Neural cell (in vitro differentiated cells): Measurements from ENCODE around the gene MAML2. TPM values are rescaled to one million over a fixed set of nuclear protein-coding genes. Genes with fewer than 3 reads are reported as not detected.

ENCODE experiments used
- H2AFZ ChIP-seq: fragments of 200-600, 300-800 bp; sonication (generic), shearing (Covaris generic); 2 replicates; pipeline ENCODE4 v1.6.0; 2014; ENCODE audit warnings: low read depth, mild to moderate bottlenecking, antibody characterized with exemption, low read length, moderate library complexity
- H3F3A ChIP-seq: fragments of 200-600 bp; shearing (Covaris generic); 2 replicates; pipeline ENCODE4 v1.6.1; 2016; ENCODE audit warnings: mild to moderate bottlenecking, moderate library complexity, mixed read lengths, antibody characterized with exemption, low read length; ENCODE audit not compliant: insufficient read depth, poor library complexity, severe bottlenecking
- H3K27ac ChIP-seq: fragments of 200-600, 300-800 bp; sonication (generic), shearing (Covaris generic); 2 replicates; pipeline ENCODE4 v1.5.1; 2014; ENCODE audit warnings: mild to moderate bottlenecking, low read length, moderate library complexity
- H3K27me3 ChIP-seq: fragments of 300-800, 200-600 bp; sonication (generic), shearing (Covaris generic); 2 replicates; pipeline ENCODE4 v1.6.0; 2014; ENCODE audit warnings: mild to moderate bottlenecking, low read depth, low read length, moderate library complexity; ENCODE audit not compliant: insufficient read depth
- H3K36me3 ChIP-seq: fragments of 300-800, 200-600 bp; sonication (generic), shearing (Covaris generic); 2 replicates; pipeline ENCODE4 v1.5.1; 2014; ENCODE audit warnings: mild to moderate bottlenecking, antibody characterized with exemption, low read length, moderate library complexity; ENCODE audit not compliant: insufficient read depth
- H3K4me2 ChIP-seq: fragments of 300-800, 200-600 bp; sonication (generic), shearing (Covaris generic); 2 replicates; pipeline ENCODE4 v1.6.0; 2014; ENCODE audit warnings: mild to moderate bottlenecking, low read length
- H3K4me3 ChIP-seq: fragments of 300-800, 200-600 bp; sonication (generic), shearing (Covaris generic); 2 replicates; pipeline ENCODE4 v1.5.1; 2014; ENCODE audit warnings: mild to moderate bottlenecking, low read length, moderate library complexity
- H3K79me2 ChIP-seq: fragments of 200-600 bp; shearing (Covaris generic); replicated peaks from 2 replicates; pipeline ENCODE4 v1.6.0; 2014; ENCODE audit warnings: mild to moderate bottlenecking, low read length, moderate library complexity; ENCODE audit not compliant: insufficient read depth
- H3K9ac ChIP-seq: fragments of 300-800, 200-600 bp; sonication (generic), shearing (Covaris generic); 2 replicates; pipeline ENCODE4 v1.6.1; 2016; ENCODE audit warnings: mild to moderate bottlenecking, low read length, mixed read lengths
- H3K9me2 ChIP-seq: fragments of 200-600 bp; shearing (Covaris generic); 2 replicates; pipeline ENCODE4 v1.6.1; 2016; ENCODE audit warnings: mild to moderate bottlenecking, low read length, mixed read lengths; ENCODE audit not compliant: insufficient read depth
- H3K9me3 ChIP-seq: fragments of 200-600, 300-800 bp; sonication (generic), shearing (Covaris generic); 2 replicates; pipeline ENCODE4 v1.6.1; 2016; ENCODE audit warnings: mild to moderate bottlenecking, mixed run types, low read length, moderate library complexity, mixed read lengths
- H4K20me1 ChIP-seq: fragments of 200-600 bp; shearing (Covaris generic); 2 replicates; pipeline ENCODE4 v1.6.1; 2016; ENCODE audit warnings: mild to moderate bottlenecking, mixed run types; ENCODE audit not compliant: insufficient read depth
- CTCF ChIP-seq: fragments of 450-650 bp; IDR thresholded peaks from 2 replicates; pipeline ENCODE4 v1.5.1; 2014; ENCODE audit warnings: antibody characterized with exemption, mild to moderate bottlenecking, moderate library complexity; ENCODE audit not compliant: poor library complexity, severe bottlenecking
- EP300 ChIP-seq: fragments of 450-650 bp; conservative IDR thresholded peaks from 2 replicates; pipeline ENCODE4 v1.6.1; 2014; ENCODE audit warnings: antibody characterized with exemption, mild to moderate bottlenecking, moderate library complexity; ENCODE audit not compliant: poor library complexity, severe bottlenecking
- EZH2 ChIP-seq: fragments of 200-600, 300-800 bp; shearing (Covaris generic), sonication (generic); IDR thresholded peaks from 2 replicates; pipeline ENCODE4 v1.6.1; 2014; ENCODE audit warnings: antibody characterized with exemption, low read length, borderline replicate concordance, mild to moderate bottlenecking; ENCODE audit not compliant: insufficient read depth, poor library complexity, severe bottlenecking
- MXI1 ChIP-seq: fragments of 450-650 bp; conservative IDR thresholded peaks from 2 replicates; pipeline ENCODE4 v1.6.1; 2014; ENCODE audit warnings: antibody characterized with exemption, mild to moderate bottlenecking; ENCODE audit not compliant: poor library complexity, severe bottlenecking
- POLR2AphosphoS5 ChIP-seq: IDR thresholded peaks from 2 replicates; pipeline ENCODE4 v1.6.1; 2012
- RAD21 ChIP-seq: fragments of 450-650 bp; conservative IDR thresholded peaks from 2 replicates; pipeline ENCODE4 v1.6.1; 2014; ENCODE audit warnings: antibody characterized with exemption, mild to moderate bottlenecking, moderate library complexity
- SMC3 ChIP-seq: fragments of 450-650 bp; conservative IDR thresholded peaks from 2 replicates; pipeline ENCODE4 v1.6.1; 2014; ENCODE audit warnings: antibody characterized with exemption, mild to moderate bottlenecking, moderate library complexity; ENCODE audit not compliant: poor library complexity
- TAF1 ChIP-seq: IDR thresholded peaks from 2 replicates; pipeline ENCODE4 v1.6.1; 2012; ENCODE audit warnings: low read depth
- polyA plus RNA-seq: library from polyadenylated mRNA; depleted of rRNA; stranded (reverse); fragments of >200 nt; gene quantifications from 2 replicates; pipeline ENCODE4 v1.2.3, GENCODE V29; 2014
- TF ChIP-seq, protein P1 (sequence below): IDR thresholded peaks from 2 replicates; pipeline ENCODE4 v1.6.1; 2012; ENCODE audit warnings: borderline replicate concordance

MAML2 gene
- polyA plus RNA-seq, 1 donor from 2014 or later: 3.6 TPM

DNA sequence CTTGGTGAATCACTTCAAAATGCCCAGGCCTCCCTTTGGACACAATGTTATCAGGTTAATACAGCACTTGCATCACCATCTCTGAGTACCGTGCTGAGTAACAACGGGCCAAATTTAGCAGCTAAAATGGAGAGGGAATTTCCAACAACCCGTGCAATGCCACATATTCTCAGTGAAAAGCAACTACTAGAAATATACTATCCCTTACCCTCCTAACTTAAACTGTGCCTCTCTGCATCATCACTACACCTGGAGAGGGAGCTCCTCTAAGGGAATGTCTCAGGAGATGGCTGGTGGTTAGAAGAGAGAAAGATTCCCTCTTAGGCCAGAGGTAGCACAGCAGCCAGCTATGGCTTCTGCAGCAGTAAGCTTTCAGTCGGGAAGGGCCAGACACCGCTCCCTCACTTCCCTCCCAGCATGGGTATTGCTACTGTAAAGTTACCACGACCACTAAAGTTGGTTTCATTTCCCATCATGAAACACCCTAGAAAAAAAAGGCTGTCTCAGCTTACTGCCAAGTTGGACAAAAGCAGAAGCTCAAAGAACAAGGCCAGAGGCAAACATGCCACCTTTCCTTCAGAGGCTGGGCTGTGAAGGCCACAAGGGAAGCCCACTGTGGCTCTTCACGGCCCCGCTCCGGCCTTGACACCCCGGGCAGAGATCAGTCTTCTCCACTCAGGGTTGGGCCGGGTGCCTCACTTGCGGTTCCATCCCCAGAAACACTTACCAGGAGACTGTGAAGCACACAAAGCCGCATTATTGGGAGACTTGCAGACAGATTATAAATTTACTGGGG, 3.9 kb downstream of the MAML2 start:
- H3K4me2 ChIP-seq: peak overlapping the region; percentile 28
- no peaks in the 10 kb centered on the region for H3K27me3 ChIP-seq
- no peaks in the 10 kb centered on the region for H3K36me3 ChIP-seq
- no peaks in the 10 kb centered on the region for H4K20me1 ChIP-seq
- no peaks in the 10 kb centered on the region for H3F3A ChIP-seq
- H2AFZ ChIP-seq: no peak overlapping the region
- no peak overlapping the region for H3K27ac ChIP-seq
- H3K9ac ChIP-seq: no peak overlapping the region
- no peaks in the 10 kb centered on the region for H3K9me2 ChIP-seq
- peak overlapping the region; percentile 69 for H3K4me3 ChIP-seq
- H3K79me2 ChIP-seq: peaks cover 3% of the 10 kb centered on the region
- TF ChIP-seq TAF1: no peak
- TF ChIP-seq EZH2: no peak
- no peak for TF ChIP-seq RAD21
- no peak for TF ChIP-seq EP300
- TF ChIP-seq, protein P1, sequence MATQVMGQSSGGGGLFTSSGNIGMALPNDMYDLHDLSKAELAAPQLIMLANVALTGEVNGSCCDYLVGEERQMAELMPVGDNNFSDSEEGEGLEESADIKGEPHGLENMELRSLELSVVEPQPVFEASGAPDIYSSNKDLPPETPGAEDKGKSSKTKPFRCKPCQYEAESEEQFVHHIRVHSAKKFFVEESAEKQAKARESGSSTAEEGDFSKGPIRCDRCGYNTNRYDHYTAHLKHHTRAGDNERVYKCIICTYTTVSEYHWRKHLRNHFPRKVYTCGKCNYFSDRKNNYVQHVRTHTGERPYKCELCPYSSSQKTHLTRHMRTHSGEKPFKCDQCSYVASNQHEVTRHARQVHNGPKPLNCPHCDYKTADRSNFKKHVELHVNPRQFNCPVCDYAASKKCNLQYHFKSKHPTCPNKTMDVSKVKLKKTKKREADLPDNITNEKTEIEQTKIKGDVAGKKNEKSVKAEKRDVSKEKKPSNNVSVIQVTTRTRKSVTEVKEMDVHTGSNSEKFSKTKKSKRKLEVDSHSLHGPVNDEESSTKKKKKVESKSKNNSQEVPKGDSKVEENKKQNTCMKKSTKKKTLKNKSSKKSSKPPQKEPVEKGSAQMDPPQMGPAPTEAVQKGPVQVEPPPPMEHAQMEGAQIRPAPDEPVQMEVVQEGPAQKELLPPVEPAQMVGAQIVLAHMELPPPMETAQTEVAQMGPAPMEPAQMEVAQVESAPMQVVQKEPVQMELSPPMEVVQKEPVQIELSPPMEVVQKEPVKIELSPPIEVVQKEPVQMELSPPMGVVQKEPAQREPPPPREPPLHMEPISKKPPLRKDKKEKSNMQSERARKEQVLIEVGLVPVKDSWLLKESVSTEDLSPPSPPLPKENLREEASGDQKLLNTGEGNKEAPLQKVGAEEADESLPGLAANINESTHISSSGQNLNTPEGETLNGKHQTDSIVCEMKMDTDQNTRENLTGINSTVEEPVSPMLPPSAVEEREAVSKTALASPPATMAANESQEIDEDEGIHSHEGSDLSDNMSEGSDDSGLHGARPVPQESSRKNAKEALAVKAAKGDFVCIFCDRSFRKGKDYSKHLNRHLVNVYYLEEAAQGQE: no peak
- TF ChIP-seq MXI1: no peak
- TF ChIP-seq CTCF: no peak
- TF ChIP-seq POLR2AphosphoS5: no peak
- TF ChIP-seq SMC3: no peak
- no peaks in the 10 kb centered on the region for H3K9me3 ChIP-seq

DNA sequence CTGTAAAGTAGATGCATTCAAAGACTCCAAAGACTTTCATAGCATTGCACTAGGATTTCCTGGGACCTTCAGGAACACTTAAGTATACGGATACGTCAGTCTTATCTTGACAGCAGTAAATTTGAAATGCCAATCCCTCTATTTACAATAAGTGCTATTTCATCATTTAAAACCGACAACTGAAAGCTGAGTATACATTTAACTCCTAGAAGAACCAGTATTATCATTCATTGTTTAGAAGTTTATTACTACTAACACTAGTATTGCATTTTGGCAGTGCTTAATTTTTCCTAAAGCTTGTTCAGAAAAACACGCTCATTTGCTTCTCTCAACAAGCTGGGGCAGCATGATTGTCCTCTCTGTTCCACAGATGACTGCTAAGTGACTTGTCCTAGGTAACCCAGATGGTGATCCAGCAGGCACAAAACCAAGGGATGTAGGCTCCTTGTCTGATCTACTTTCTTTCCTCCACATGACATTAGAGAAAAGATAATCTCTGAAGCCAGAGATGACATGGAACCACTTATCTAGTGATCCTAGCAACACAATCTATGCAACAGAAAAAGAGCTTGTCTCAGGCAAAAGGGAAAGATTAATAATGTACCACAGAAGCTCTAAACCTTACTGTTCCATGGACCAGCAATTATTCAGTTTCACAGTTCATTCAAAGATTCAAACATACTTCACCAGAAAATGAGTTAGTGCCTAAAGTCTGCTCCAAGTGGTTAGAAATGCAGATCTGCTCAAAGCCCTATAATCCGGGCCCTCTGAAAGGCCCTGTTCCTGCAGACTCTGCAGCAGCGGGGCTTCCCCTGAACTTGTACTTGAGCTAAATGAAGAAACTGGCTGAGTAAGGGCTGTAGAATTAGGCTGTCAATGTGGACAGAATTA, 5.2 kb downstream of the MAML2 start:
- peak overlapping the region; percentile 69 for H3K4me3 ChIP-seq
- TF ChIP-seq RAD21 (no peak), SMC3 (no peak), EP300 (peak; percentile 19)
- TF ChIP-seq, protein P1: peak; percentile 38
- no peaks in the 10 kb centered on the region for H3K27me3 ChIP-seq
- H3K79me2 ChIP-seq: peaks cover 3% of the 10 kb centered on the region
- H3K9ac ChIP-seq: no peak overlapping the region
- no peak overlapping the region for H3K27ac ChIP-seq
- no peaks in the 10 kb centered on the region for H3K36me3 ChIP-seq
- no peaks in the 10 kb centered on the region for H3K9me2 ChIP-seq
- H3F3A ChIP-seq: no peaks in the 10 kb centered on the region
- no peak overlapping the region for H2AFZ ChIP-seq
- H3K4me2 ChIP-seq: peak overlapping the region; percentile 28
- no peaks in the 10 kb centered on the region for H4K20me1 ChIP-seq
- H3K9me3 ChIP-seq: no peaks in the 10 kb centered on the region
